GM23338 (cell line): ENCODE results near the gene PGM1. TPM values are rescaled to one million over a fixed set of nuclear protein-coding genes. Genes with fewer than 3 reads are reported as not detected.

Source experiments
- ATAC-seq: fragments of 200-7000 bp; cut with Tn5 transposase; 3 replicates; pipeline ENCODE4 v1.9.1; 2020
- DNase-seq: peaks from one replicate; pipeline ENCODE4 v3.0.0-alpha.2; 2015; ENCODE audit warnings: low spot score
- H2AFZ ChIP-seq: fragments of 200-600 bp; sonication (generic); 2 replicates; pipeline ENCODE4 v1.8.0; 2016; ENCODE audit warnings: antibody characterized with exemption, mild to moderate bottlenecking, moderate library complexity
- H3F3A ChIP-seq: fragments of 200-600 bp; sonication (generic); replicated peaks from 2 replicates; pipeline ENCODE4 v1.8.0; 2017; ENCODE audit warnings: antibody characterized with exemption, mixed run types, low read depth
- H3K27ac ChIP-seq: fragments of 200-600 bp; sonication (generic); 2 replicates; pipeline ENCODE4 v1.6.1; 2016; ENCODE audit warnings: low read depth
- H3K27me3 ChIP-seq: fragments of 200-600 bp; sonication (generic); 2 replicates; pipeline ENCODE4 v1.8.0; 2016; ENCODE audit warnings: mild to moderate bottlenecking, mixed run types, moderate library complexity; ENCODE audit not compliant: insufficient read depth
- H3K36me3 ChIP-seq: fragments of 200-600 bp; sonication (generic); 2 replicates; pipeline ENCODE4 v1.8.0; 2016; ENCODE audit warnings: mild to moderate bottlenecking; ENCODE audit not compliant: insufficient read depth
- H3K4me1 ChIP-seq: fragments of 200-600 bp; sonication (generic); 2 replicates; pipeline ENCODE4 v1.8.0; 2016; ENCODE audit warnings: mild to moderate bottlenecking, moderate library complexity; ENCODE audit not compliant: insufficient read depth
- H3K4me2 ChIP-seq: fragments of 200-600 bp; sonication (generic); 2 replicates; pipeline ENCODE4 v1.7.1; 2017; ENCODE audit warnings: mixed run types
- H3K4me3 ChIP-seq: fragments of 200-600 bp; sonication (generic); 2 replicates; pipeline ENCODE4 v1.6.1; 2016; ENCODE audit warnings: mixed run types
- H3K79me2 ChIP-seq: fragments of 200-600 bp; sonication (generic); replicated peaks from 2 replicates; pipeline ENCODE4 v1.8.0; 2017; ENCODE audit warnings: mild to moderate bottlenecking; ENCODE audit not compliant: insufficient read depth
- H3K9me2 ChIP-seq: fragments of 200-600 bp; sonication (generic); 2 replicates; pipeline ENCODE4 v1.8.0; 2017; ENCODE audit not compliant: insufficient read depth
- H4K20me1 ChIP-seq: fragments of 200-600 bp; sonication (generic); replicated peaks from 2 replicates; pipeline ENCODE4 v1.8.0; 2017; ENCODE audit warnings: mild to moderate bottlenecking; ENCODE audit not compliant: insufficient read depth
- H3K27ac Mint-ChIP-seq: 2 replicates; pipeline ENCODE4 v1.8.0; 2020; ENCODE audit warnings: inconsistent platforms, mild to moderate bottlenecking, moderate library complexity, mixed read lengths
- H3K27me3 Mint-ChIP-seq: 3 replicates; pipeline ENCODE4 v1.8.0; 2022; ENCODE audit warnings: low read depth, mild to moderate bottlenecking, moderate library complexity, mixed read lengths, inconsistent platforms; ENCODE audit not compliant: insufficient read depth, poor library complexity
- H3K36me3 Mint-ChIP-seq: 3 replicates; pipeline ENCODE4 v1.8.0; 2021; ENCODE audit warnings: low read depth, mild to moderate bottlenecking, inconsistent platforms, moderate library complexity, mixed read lengths
- H3K4me1 Mint-ChIP-seq: 3 replicates; pipeline ENCODE4 v1.8.0; 2020; ENCODE audit warnings: mild to moderate bottlenecking, inconsistent platforms, mixed read lengths
- H3K4me3 Mint-ChIP-seq: 3 replicates; pipeline ENCODE4 v1.8.0; 2021; ENCODE audit warnings: moderate library complexity, mild to moderate bottlenecking, inconsistent platforms, mixed read lengths
- H3K9me3 Mint-ChIP-seq: 3 replicates; pipeline ENCODE4 v1.8.0; 2020; ENCODE audit warnings: moderate library complexity, mild to moderate bottlenecking, inconsistent platforms, mixed read lengths
- CREB1 ChIP-seq: fragments of 250-450 bp; sonication (Bioruptor Pico); IDR thresholded peaks from 2 replicates; pipeline ENCODE4 v1.5.0; 2020; ENCODE audit warnings: low read depth, mild to moderate bottlenecking, moderate library complexity
- CTCF ChIP-seq, 2 experiments: fragments of 200-600 bp in 1 of 2; sonication (generic) in 1 of 2; conservative IDR thresholded peaks; 2 replicates each; pipeline versions ENCODE4 v1.5.1 to v1.6.1; 2016 to 2017; ENCODE audit warnings: antibody characterized with exemption in 2 of 2, low read depth in 2 of 2, mild to moderate bottlenecking in 2 of 2, moderate library complexity in 1 of 2
- ETS1 ChIP-seq: IDR thresholded peaks from 2 replicates; pipeline ENCODE4 v1.6.1; 2016; ENCODE audit warnings: antibody characterized with exemption
- EZH2 ChIP-seq: fragments of 200-600 bp; sonication (generic); IDR thresholded peaks from one replicate; pipeline ENCODE4 v1.8.0; 2017; ENCODE audit warnings: antibody characterized with exemption, mild to moderate bottlenecking, low read depth; ENCODE audit not compliant: unreplicated experiment
- EZH2phosphoT487 ChIP-seq: fragments of 200-600 bp; sonication (generic); IDR thresholded peaks from one replicate; pipeline ENCODE4 v1.8.1; 2018; ENCODE audit warnings: antibody characterized with exemption; ENCODE audit not compliant: unreplicated experiment
- JUNB ChIP-seq: IDR thresholded peaks from one replicate; pipeline ENCODE4 v1.6.1; 2016; ENCODE audit warnings: antibody characterized with exemption; ENCODE audit not compliant: unreplicated experiment
- NANOG ChIP-seq: IDR thresholded peaks from 2 replicates; pipeline ENCODE4 v1.6.1; 2016; ENCODE audit warnings: antibody characterized with exemption, borderline replicate concordance
- POLR2AphosphoS5 ChIP-seq: IDR thresholded peaks from 2 replicates; pipeline ENCODE4 v1.6.1; 2016; ENCODE audit warnings: antibody characterized with exemption, low read depth
- STAT1 ChIP-seq: IDR thresholded peaks from one replicate; pipeline ENCODE4 v1.6.1; 2016; ENCODE audit warnings: antibody characterized with exemption; ENCODE audit not compliant: unreplicated experiment
- ZNF114 ChIP-seq: fragments of 250-450 bp; sonication (Bioruptor Pico); IDR thresholded peaks from 2 replicates; pipeline ENCODE4 v1.5.0; 2020; ENCODE audit warnings: mild to moderate bottlenecking, moderate library complexity
- ZNF331 ChIP-seq: fragments of 250-450 bp; sonication (Bioruptor Pico); IDR thresholded peaks from 2 replicates; pipeline ENCODE4 v1.5.0; 2020; ENCODE audit warnings: low read depth, mild to moderate bottlenecking, moderate library complexity
- polyA plus RNA-seq: library from polyadenylated mRNA; unstranded; fragments of >200 nt; fragmentation: Nextera tagmentation; extraction: Ambion mirVana; gene quantifications from 2 replicates; pipeline ENCODE4 v1.2.1, GENCODE V29; 2016
- total RNA-seq: library from RNA; depleted of rRNA; stranded (reverse); fragments of >200 nt; shearing (Covaris generic); gene quantifications from 2 replicates; pipeline ENCODE4 v1.2.3, GENCODE V29; 2014
- TF ChIP-seq, protein P1 (sequence below): fragments of 250-450 bp; sonication (Bioruptor Pico); IDR thresholded peaks from 2 replicates; pipeline ENCODE4 v1.5.0; 2020; ENCODE audit warnings: mild to moderate bottlenecking, moderate library complexity
- TF ChIP-seq, protein P2 (sequence below): IDR thresholded peaks from one replicate; pipeline ENCODE4 v1.6.1; 2018; ENCODE audit warnings: antibody characterized with exemption; ENCODE audit not compliant: unreplicated experiment

Gene PGM1
- total and polyA plus RNA-seq, 2 experiments from 2014 or later: 20.9 to 71.9 TPM

GRCh38 chr1:63628607-63629006, 35.4 kb downstream of the PGM1 start (continued):
- TF ChIP-seq, protein P1, sequence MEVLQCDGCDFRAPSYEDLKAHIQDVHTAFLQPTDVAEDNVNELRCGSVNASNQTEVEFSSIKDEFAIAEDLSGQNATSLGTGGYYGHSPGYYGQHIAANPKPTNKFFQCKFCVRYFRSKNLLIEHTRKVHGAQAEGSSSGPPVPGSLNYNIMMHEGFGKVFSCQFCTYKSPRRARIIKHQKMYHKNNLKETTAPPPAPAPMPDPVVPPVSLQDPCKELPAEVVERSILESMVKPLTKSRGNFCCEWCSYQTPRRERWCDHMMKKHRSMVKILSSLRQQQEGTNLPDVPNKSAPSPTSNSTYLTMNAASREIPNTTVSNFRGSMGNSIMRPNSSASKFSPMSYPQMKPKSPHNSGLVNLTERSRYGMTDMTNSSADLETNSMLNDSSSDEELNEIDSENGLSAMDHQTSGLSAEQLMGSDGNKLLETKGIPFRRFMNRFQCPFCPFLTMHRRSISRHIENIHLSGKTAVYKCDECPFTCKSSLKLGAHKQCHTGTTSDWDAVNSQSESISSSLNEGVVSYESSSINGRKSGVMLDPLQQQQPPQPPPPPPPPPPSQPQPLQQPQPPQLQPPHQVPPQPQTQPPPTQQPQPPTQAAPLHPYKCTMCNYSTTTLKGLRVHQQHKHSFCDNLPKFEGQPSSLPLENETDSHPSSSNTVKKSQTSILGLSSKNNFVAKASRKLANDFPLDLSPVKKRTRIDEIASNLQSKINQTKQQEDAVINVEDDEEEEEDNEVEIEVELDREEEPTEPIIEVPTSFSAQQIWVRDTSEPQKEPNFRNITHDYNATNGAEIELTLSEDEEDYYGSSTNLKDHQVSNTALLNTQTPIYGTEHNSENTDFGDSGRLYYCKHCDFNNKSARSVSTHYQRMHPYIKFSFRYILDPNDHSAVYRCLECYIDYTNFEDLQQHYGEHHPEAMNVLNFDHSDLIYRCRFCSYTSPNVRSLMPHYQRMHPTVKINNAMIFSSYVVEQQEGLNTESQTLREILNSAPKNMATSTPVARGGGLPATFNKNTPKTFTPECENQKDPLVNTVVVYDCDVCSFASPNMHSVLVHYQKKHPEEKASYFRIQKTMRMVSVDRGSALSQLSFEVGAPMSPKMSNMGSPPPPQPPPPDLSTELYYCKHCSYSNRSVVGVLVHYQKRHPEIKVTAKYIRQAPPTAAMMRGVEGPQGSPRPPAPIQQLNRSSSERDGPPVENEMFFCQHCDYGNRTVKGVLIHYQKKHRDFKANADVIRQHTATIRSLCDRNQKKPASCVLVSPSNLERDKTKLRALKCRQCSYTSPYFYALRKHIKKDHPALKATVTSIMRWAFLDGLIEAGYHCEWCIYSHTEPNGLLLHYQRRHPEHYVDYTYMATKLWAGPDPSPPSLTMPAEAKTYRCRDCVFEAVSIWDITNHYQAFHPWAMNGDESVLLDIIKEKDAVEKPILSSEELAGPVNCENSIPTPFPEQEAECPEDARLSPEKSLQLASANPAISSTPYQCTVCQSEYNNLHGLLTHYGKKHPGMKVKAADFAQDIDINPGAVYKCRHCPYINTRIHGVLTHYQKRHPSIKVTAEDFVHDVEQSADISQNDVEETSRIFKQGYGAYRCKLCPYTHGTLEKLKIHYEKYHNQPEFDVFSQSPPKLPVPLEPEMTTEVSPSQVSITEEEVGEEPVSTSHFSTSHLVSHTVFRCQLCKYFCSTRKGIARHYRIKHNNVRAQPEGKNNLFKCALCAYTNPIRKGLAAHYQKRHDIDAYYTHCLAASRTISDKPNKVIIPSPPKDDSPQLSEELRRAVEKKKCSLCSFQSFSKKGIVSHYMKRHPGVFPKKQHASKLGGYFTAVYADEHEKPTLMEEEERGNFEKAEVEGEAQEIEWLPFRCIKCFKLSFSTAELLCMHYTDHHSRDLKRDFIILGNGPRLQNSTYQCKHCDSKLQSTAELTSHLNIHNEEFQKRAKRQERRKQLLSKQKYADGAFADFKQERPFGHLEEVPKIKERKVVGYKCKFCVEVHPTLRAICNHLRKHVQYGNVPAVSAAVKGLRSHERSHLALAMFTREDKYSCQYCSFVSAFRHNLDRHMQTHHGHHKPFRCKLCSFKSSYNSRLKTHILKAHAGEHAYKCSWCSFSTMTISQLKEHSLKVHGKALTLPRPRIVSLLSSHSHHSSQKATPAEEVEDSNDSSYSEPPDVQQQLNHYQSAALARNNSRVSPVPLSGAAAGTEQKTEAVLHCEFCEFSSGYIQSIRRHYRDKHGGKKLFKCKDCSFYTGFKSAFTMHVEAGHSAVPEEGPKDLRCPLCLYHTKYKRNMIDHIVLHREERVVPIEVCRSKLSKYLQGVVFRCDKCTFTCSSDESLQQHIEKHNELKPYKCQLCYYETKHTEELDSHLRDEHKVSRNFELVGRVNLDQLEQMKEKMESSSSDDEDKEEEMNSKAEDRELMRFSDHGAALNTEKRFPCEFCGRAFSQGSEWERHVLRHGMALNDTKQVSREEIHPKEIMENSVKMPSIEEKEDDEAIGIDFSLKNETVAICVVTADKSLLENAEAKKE (CRISPR knock-in tag): no peak
- no peak for TF ChIP-seq POLR2AphosphoS5
- TF ChIP-seq STAT1: no peak

GRCh38 chr1:63630238-63630637, 37.0 kb downstream of the PGM1 start:
- Mint-ChIP-seq H3K36me3 (peaks cover 11% of the 10 kb centered on the region; the same call in 2 of the 3 replicates), H3K27me3 (peaks cover 4% of the 10 kb centered on the region), H3K27ac (no peak overlapping the region), H3K4me3 (no peak overlapping the region), H3K4me1 (peaks cover 11% of the 10 kb centered on the region; the same call in 2 of the 3 replicates), H3K9me3 (no peaks in the 10 kb centered on the region)
- Histone ChIP-seq H3K27me3 (no peaks in the 10 kb centered on the region), H3K79me2 (no peaks in the 10 kb centered on the region), H3K4me1 (peaks cover 7% of the 10 kb centered on the region; the same call in 1 of the 2 replicates), H3K36me3 (peaks cover 19% of the 10 kb centered on the region), H3F3A (no peaks in the 10 kb centered on the region), H4K20me1 (peaks cover 5% of the 10 kb centered on the region; the same call in 1 of the 2 replicates), H3K4me3 (no peak overlapping the region), H2AFZ (no peak overlapping the region), H3K27ac (no peak overlapping the region), H3K9me2 (peaks cover 3% of the 10 kb centered on the region; the same call in 1 of the 2 replicates), H3K4me2 (no peak overlapping the region)
- DNase-seq (no peak), ATAC-seq (no peak)
- TF ChIP-seq NANOG (no peak), EZH2phosphoT487 (no peak), ZNF114 (no peak), CREB1 (no peak), ZNF331 (CRISPR knock-in tag) (no peak), STAT1 (no peak), JUNB (no peak), CTCF (conservative IDR thresholded peaks at IDR 0.05; ENCODE audit: low read depth in 2 of 2) (no peak), ETS1 (no peak), POLR2AphosphoS5 (no peak), EZH2 (no peak)
- TF ChIP-seq, protein P2, sequence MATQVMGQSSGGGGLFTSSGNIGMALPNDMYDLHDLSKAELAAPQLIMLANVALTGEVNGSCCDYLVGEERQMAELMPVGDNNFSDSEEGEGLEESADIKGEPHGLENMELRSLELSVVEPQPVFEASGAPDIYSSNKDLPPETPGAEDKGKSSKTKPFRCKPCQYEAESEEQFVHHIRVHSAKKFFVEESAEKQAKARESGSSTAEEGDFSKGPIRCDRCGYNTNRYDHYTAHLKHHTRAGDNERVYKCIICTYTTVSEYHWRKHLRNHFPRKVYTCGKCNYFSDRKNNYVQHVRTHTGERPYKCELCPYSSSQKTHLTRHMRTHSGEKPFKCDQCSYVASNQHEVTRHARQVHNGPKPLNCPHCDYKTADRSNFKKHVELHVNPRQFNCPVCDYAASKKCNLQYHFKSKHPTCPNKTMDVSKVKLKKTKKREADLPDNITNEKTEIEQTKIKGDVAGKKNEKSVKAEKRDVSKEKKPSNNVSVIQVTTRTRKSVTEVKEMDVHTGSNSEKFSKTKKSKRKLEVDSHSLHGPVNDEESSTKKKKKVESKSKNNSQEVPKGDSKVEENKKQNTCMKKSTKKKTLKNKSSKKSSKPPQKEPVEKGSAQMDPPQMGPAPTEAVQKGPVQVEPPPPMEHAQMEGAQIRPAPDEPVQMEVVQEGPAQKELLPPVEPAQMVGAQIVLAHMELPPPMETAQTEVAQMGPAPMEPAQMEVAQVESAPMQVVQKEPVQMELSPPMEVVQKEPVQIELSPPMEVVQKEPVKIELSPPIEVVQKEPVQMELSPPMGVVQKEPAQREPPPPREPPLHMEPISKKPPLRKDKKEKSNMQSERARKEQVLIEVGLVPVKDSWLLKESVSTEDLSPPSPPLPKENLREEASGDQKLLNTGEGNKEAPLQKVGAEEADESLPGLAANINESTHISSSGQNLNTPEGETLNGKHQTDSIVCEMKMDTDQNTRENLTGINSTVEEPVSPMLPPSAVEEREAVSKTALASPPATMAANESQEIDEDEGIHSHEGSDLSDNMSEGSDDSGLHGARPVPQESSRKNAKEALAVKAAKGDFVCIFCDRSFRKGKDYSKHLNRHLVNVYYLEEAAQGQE: no peak
